Endothelial cell of umbilical vein (primary cell): ENCODE results near the gene S100A5. TPM values are rescaled to one million over a fixed set of nuclear protein-coding genes. Genes with fewer than 3 reads are reported as not detected.

Experiments
- BruUV-seq: library from RNA; stranded (reverse); fragments of 400-500 nt; replicated peaks from 2 replicates; lab custom pipeline; 2021; lab: Mats Ljungman, UMichigan
- CTCF ChIA-PET: fragments of 300-600, 350-600 bp; sonication (Branson Sonifier 250); formaldehyde crosslinking; loops from one replicate; lab custom pipeline; 2021; ENCODE audit warnings: antibody characterized with exemption, inconsistent platforms; lab: Charles Lee
- POLR2A ChIA-PET: fragments of 300-600, 350-600 bp; sonication (Branson Sonifier 250); formaldehyde crosslinking; loops from one replicate; lab custom pipeline; 2021; ENCODE audit warnings: antibody characterized with exemption, inconsistent platforms; lab: Charles Lee
- DNase-seq: peaks from one replicate; pipeline ENCODE4 v3.0.0-alpha.2; 2011; ENCODE audit warnings: low read depth, low spot score
- FAIRE-seq: peaks from 2 replicates; lab custom pipeline; 2011; peaks lifted over from hg19 to GRCh38; lab: Jason Lieb, UNC
- H2AFZ ChIP-seq: 2 replicates; pipeline ENCODE4 v1.6.0; 2012; ENCODE audit warnings: low read depth, low read length, control low read depth, inconsistent platforms
- H3K27ac ChIP-seq: 2 replicates; pipeline ENCODE4 v1.5.1; 2011; ENCODE audit warnings: low read depth, mild to moderate bottlenecking, control low read depth, low read length, moderate library complexity; ENCODE audit not compliant: insufficient read depth
- H3K27me3 ChIP-seq, 2 experiments: 2 replicates each; pipeline versions ENCODE4 v1.6.0 to v1.6.1; 2011; ENCODE audit warnings: low read length in 2 of 2, mixed read lengths in 1 of 2; ENCODE audit not compliant: control insufficient read depth in 2 of 2, insufficient read depth in 2 of 2
- H3K36me3 ChIP-seq, 2 experiments: 2 replicates in 1 of 2; 3 replicates in 1 of 2; pipeline ENCODE4 v1.5.1; 2011; ENCODE audit warnings: low read length in 2 of 2, mild to moderate bottlenecking in 1 of 2, moderate library complexity in 1 of 2; ENCODE audit not compliant: control insufficient read depth in 2 of 2, insufficient read depth in 2 of 2; ENCODE audit errors: extremely low read depth in 1 of 2
- H3K4me1 ChIP-seq: 3 replicates; pipeline ENCODE4 v1.5.1; 2011; ENCODE audit warnings: mild to moderate bottlenecking, low read length; ENCODE audit not compliant: control insufficient read depth, insufficient read depth; ENCODE audit errors: extremely low read depth
- H3K4me2 ChIP-seq: 2 replicates; pipeline ENCODE4 v1.6.1; 2011; ENCODE audit warnings: low read length, control low read depth, mixed read lengths; ENCODE audit not compliant: insufficient read depth
- H3K4me3 ChIP-seq, 3 experiments: fragments of 200-600 bp in 1 of 3; sonication (generic), shearing (Covaris generic) in 1 of 3; replicated peaks in 1 of 3; 2 replicates each; pipeline ENCODE4 v1.5.1; 2011 to 2016; ENCODE audit warnings: control low read depth in 3 of 3, low read length in 3 of 3, mild to moderate bottlenecking in 2 of 3, inconsistent platforms in 1 of 3, low read depth in 1 of 3, moderate library complexity in 1 of 3; ENCODE audit not compliant: insufficient read depth in 1 of 3
- H3K79me2 ChIP-seq: 2 replicates; pipeline ENCODE4 v1.6.0; 2012; ENCODE audit warnings: low read length, inconsistent platforms; ENCODE audit not compliant: control insufficient read depth, insufficient read depth
- H3K9ac ChIP-seq: replicated peaks from 2 replicates; pipeline ENCODE3; 2011; ENCODE audit warnings: low read length, control low read depth; ENCODE audit not compliant: insufficient read depth; ENCODE audit errors: extremely low read depth
- H3K9me1 ChIP-seq: replicated peaks from 3 replicates; pipeline ENCODE4 v1.6.0; 2011; ENCODE audit warnings: mild to moderate bottlenecking, low read length; ENCODE audit not compliant: control insufficient read depth, insufficient read depth; ENCODE audit errors: extremely low read depth
- H3K9me3 ChIP-seq: replicated peaks from 2 replicates; pipeline ENCODE4 v1.5.1; 2012; ENCODE audit warnings: low read length, inconsistent platforms; ENCODE audit not compliant: control insufficient read depth, insufficient read depth
- H4K20me1 ChIP-seq: replicated peaks from 2 replicates; pipeline ENCODE3; 2011; ENCODE audit warnings: mild to moderate bottlenecking, low read length; ENCODE audit not compliant: control insufficient read depth, insufficient read depth; ENCODE audit errors: extremely low read depth
- EZH2 ChIP-seq: IDR thresholded peaks from 2 replicates; pipeline ENCODE4 v1.6.1; 2012; ENCODE audit warnings: borderline replicate concordance, low read depth, mild to moderate bottlenecking, moderate library complexity, low read length, inconsistent platforms; ENCODE audit not compliant: severe bottlenecking
- FOS ChIP-seq: IDR thresholded peaks from 2 replicates; pipeline ENCODE4 v1.6.1; 2011; ENCODE audit warnings: mild to moderate bottlenecking, low read length, moderate library complexity, borderline replicate concordance; ENCODE audit not compliant: insufficient read depth
- GATA2 ChIP-seq: IDR thresholded peaks from 2 replicates; pipeline ENCODE4 v1.7.0; 2011; ENCODE audit warnings: low read depth, mild to moderate bottlenecking, moderate library complexity, mixed read lengths, low read length; ENCODE audit not compliant: insufficient read length, insufficient read depth
- JUN ChIP-seq: IDR thresholded peaks from 2 replicates; pipeline ENCODE4 v1.6.1; 2011; ENCODE audit warnings: borderline replicate concordance, low read depth; ENCODE audit not compliant: insufficient read length, insufficient read depth
- MYC ChIP-seq: IDR thresholded peaks from one replicate; pipeline ENCODE4 v1.6.1; 2011; ENCODE audit warnings: mild to moderate bottlenecking, low read depth, low read length
- POLR2A ChIP-seq: IDR thresholded peaks from 2 replicates; pipeline ENCODE4 v1.6.1; 2012; ENCODE audit warnings: low read depth, mild to moderate bottlenecking, control low read depth, low read length
- POLR2AphosphoS5 ChIP-seq: IDR thresholded peaks from 2 replicates; pipeline ENCODE4 v1.6.1; 2012; ENCODE audit warnings: low read depth, mild to moderate bottlenecking, control low read depth, low read length, moderate library complexity; ENCODE audit not compliant: insufficient read depth
- dilution Hi-C: fragments of 300-500 bp; cut with MboI; formaldehyde crosslinking; loops from one replicate; pipeline ENCODE4 v1.15.0; 2019; ENCODE audit warnings: low sequenced_read_pairs; ENCODE audit not compliant: extremely low pct_ligation_motif_present
- intact Hi-C: fragments of 100-400 bp; cut with micrococcal nuclease; formaldehyde crosslinking; loops from one replicate; pipeline ENCODE4 v1.10.0; 2022
- polyA plus RNA-seq, 4 experiments: library from polyadenylated mRNA; depleted of rRNA in 3 of 4; stranded (reverse) in 3 of 4; unstranded in 1 of 4; fragments of >200 nt; gene quantifications; 2 replicates each; pipeline versions ENCODE4 v1.2.1 to v1.2.3, GENCODE V29; 2011 to 2012; ENCODE audit warnings: missing spikeins in 1 of 4
- total RNA-seq: library from RNA; stranded (reverse); gene quantifications from 2 replicates; pipeline ENCODE4 v1.2.3, GENCODE V29; 2021
- TF ChIP-seq, protein P1 (sequence below): IDR thresholded peaks from 2 replicates; pipeline ENCODE4 v1.6.1; 2011; ENCODE audit not compliant: insufficient read depth, insufficient read length
- TF ChIP-seq, protein P2 (sequence below), 2 donors: IDR thresholded peaks; 1 replicate in 1 of 2; 2 replicates in 1 of 2; pipeline ENCODE4 v1.5.1; 2011; ENCODE audit warnings: low read length in 2 of 2, mild to moderate bottlenecking in 2 of 2, moderate library complexity in 2 of 2, control low read depth in 1 of 2, inconsistent platforms in 1 of 2, low read depth in 1 of 2; ENCODE audit not compliant: insufficient read depth in 1 of 2; ENCODE audit errors: extremely low read depth in 1 of 2

S100A5 gene
- total and polyA plus RNA-seq, 2 donors (not counting 3 experiments of a cell fraction or from before 2014, with no cell fraction given): not detected

DNA sequence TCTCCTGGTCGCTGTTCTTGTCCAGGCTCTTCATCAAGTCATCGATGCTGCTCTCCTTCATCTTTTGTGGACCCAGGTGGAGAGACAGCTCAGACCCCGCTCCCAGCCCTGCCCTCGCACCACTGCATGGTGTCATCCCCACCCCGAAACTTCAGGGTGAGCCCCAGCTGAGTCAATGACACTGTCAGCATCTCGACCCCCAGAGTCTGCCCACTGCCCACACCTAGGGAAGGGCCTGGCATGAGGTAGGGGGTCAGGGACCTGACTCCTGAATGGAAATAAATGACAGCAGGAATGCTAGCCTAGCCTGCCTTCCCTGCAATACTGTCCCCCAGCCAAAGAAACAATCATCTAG lies 3.4 kb downstream of the S100A5 start:
- no peak overlapping the region for H3K9ac ChIP-seq
- ChIA-PET CTCF (interaction anchor here (1.1 to 1.8 kb wide), 2 partner anchors 29 to 90 kb away, joined by 3 to 5 read pairs; partner anchors contain the start of gene S100A13), POLR2A (no interaction called here)
- H3K79me2 ChIP-seq: peaks cover 15% of the 10 kb centered on the region
- no peaks in the 10 kb centered on the region for H3K27me3 ChIP-seq
- no peak overlapping the region for H2AFZ ChIP-seq
- H3K36me3 ChIP-seq: no peaks in the 10 kb centered on the region
- peaks cover 32% of the 10 kb centered on the region for H3K4me1 ChIP-seq
- no TSS peak for BruUV-seq
- intact Hi-C loops: no loop called here
- H3K9me3 ChIP-seq: no peaks in the 10 kb centered on the region
- H3K9me1 ChIP-seq: no peaks in the 10 kb centered on the region
- no peak for TF ChIP-seq GATA2
- TF ChIP-seq POLR2A: no peak
- TF ChIP-seq EZH2: no peak
- TF ChIP-seq FOS: no peak
- TF ChIP-seq, protein P1, sequence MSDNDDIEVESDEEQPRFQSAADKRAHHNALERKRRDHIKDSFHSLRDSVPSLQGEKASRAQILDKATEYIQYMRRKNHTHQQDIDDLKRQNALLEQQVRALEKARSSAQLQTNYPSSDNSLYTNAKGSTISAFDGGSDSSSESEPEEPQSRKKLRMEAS: no peak
- TF ChIP-seq MYC: no peak
- no peak for TF ChIP-seq POLR2AphosphoS5
- DNase-seq (no peak), FAIRE-seq (no peak)
- H4K20me1 ChIP-seq: no peaks in the 10 kb centered on the region
- H3K4me3 ChIP-seq: no peak overlapping the region
- H3K27ac ChIP-seq: no peak overlapping the region
- dilution Hi-C loops: no loop called here
- H3K4me2 ChIP-seq: no peak overlapping the region

DNA sequence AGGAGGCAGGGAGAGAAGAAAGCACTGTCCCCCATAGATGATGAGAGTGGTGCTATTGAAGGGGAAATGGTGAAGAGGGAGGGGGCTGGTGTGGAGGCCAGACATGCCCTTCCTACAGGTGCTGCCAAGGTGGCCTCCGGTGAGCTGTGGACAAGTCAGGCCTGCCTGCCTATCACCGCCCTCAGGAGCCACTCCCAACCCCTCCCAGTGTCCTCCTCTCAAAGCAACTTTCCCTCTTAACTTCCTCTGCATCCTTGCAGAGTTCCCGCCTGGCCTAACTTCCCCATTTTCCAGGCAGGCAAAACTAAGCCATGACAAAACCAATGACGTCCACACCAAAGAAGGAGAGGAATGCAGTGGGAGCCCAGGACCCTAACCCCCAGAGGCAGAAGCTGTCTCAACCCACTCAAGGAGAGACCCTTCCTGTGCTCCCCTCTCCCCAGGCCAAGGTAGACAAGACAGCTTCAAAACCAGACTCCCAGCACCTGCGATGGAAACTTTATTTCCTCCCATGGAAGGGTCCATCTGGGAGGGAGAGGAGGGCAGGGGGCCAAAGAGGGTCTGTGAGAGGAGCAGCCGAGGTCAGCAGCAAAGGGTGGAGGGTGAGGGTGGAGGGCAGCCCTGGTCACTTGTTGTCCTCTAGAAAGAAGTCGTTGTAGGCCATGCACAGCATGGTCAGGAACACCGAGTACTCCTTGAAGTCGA lies 3.9 kb downstream of the S100A5 start:
- Histone ChIP-seq H3K9ac (peak overlapping the region; percentile 17), H3K79me2 (peaks cover 15% of the 10 kb centered on the region), H3K36me3 (no peaks in the 10 kb centered on the region), H4K20me1 (no peaks in the 10 kb centered on the region), H3K27ac (peak overlapping the region; percentile 14), H3K4me3 (no peak overlapping the region), H3K27me3 (no peaks in the 10 kb centered on the region), H3K4me1 (peaks cover 38% of the 10 kb centered on the region), H2AFZ (no peak overlapping the region), H3K9me3 (no peaks in the 10 kb centered on the region), H3K4me2 (peak overlapping the region; percentile 13), H3K9me1 (no peaks in the 10 kb centered on the region)
- no peak for FAIRE-seq
- ChIA-PET POLR2A (no interaction called here), CTCF (interaction anchor here (1.1 to 1.8 kb wide), 3 partner anchors 15 to 91 kb away, joined by 3 to 5 read pairs (median 5); partner anchors contain the start of gene S100A13)
- intact Hi-C loops (loop anchor here (1.0 kb wide), 1 partner anchor 12 kb away; the partner anchor contains the start of gene S100A3), dilution Hi-C loops (no loop called here)
- no TSS peak for BruUV-seq
- DNase-seq: no peak
- TF ChIP-seq JUN: no peak
- no peak for TF ChIP-seq MYC
- TF ChIP-seq, protein P1: no peak
- TF ChIP-seq POLR2AphosphoS5: no peak
- no peak for TF ChIP-seq EZH2
- no peak for TF ChIP-seq GATA2
- TF ChIP-seq FOS: no peak
- TF ChIP-seq POLR2A: no peak
- TF ChIP-seq, protein P2, sequence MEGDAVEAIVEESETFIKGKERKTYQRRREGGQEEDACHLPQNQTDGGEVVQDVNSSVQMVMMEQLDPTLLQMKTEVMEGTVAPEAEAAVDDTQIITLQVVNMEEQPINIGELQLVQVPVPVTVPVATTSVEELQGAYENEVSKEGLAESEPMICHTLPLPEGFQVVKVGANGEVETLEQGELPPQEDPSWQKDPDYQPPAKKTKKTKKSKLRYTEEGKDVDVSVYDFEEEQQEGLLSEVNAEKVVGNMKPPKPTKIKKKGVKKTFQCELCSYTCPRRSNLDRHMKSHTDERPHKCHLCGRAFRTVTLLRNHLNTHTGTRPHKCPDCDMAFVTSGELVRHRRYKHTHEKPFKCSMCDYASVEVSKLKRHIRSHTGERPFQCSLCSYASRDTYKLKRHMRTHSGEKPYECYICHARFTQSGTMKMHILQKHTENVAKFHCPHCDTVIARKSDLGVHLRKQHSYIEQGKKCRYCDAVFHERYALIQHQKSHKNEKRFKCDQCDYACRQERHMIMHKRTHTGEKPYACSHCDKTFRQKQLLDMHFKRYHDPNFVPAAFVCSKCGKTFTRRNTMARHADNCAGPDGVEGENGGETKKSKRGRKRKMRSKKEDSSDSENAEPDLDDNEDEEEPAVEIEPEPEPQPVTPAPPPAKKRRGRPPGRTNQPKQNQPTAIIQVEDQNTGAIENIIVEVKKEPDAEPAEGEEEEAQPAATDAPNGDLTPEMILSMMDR (IDR thresholded peaks at IDR 0.05; ENCODE audit: extremely low read depth in 1 of 2, insufficient read depth in 1 of 2, low read depth in 1 of 2, low read length in 2 of 2): no peak
